AG09319 (cell line): ENCODE results near the gene PRTG.

ENCODE experiments used
- DNase-seq: peaks from one replicate; pipeline ENCODE4 v3.0.0-alpha.2; 2010; ENCODE audit warnings: low read depth; ENCODE audit errors: extremely low read depth
- CTCF ChIP-seq: IDR thresholded peaks from 2 replicates; pipeline ENCODE4 v1.5.1; 2011; ENCODE audit warnings: low read depth, mild to moderate bottlenecking, inconsistent platforms, low read length, moderate library complexity

PRTG gene

GRCh38 chr15:55638764-55639163 is 104.2 kb downstream of the PRTG start:
- no peak for DNase-seq
- TF ChIP-seq CTCF: no peak

- no peak for DNase-seq
- TF ChIP-seq CTCF: no peak
Observed at GRCh38 chr15:55637086-55637485, 105.9 kb downstream of the PRTG start.

GRCh38 chr15:55633731-55634130 is 109.2 kb downstream of the PRTG start:
- DNase-seq: no peak

GRCh38 chr15:55632434-55632833 is 110.5 kb downstream of the PRTG start:
- DNase-seq: no peak
- TF ChIP-seq CTCF: no peak

More at GRCh38 chr15:55633731-55634130, 109.2 kb downstream of the PRTG start:
- TF ChIP-seq CTCF: no peak

GRCh38 chr15:55630858-55631257 is 112.1 kb downstream of the PRTG start:
- DNase-seq: no peak

GRCh38 chr15:55628369-55628730 is 114.6 kb downstream of the PRTG start:
- peak; percentile 15 for DNase-seq
- TF ChIP-seq CTCF: no peak

More at GRCh38 chr15:55630858-55631257, 112.1 kb downstream of the PRTG start:
- no peak for TF ChIP-seq CTCF

GRCh38 chr15:55627730-55628368 is 115.1 kb downstream of the PRTG start:
- peak; percentile 52 for DNase-seq
- TF ChIP-seq CTCF: peak; percentile 18
